Stimulated activated CD4-positive, alpha-beta T cell treated with anti-CD3 and anti-CD28 coated beads, Interleukin-1b, Interleukin-23, amount 100 ng/mL, for 4 hours (primary cell): ENCODE measurements around the gene CACNA1C.
"Not testable (repeated sequence)": the region's sequence is repeated elsewhere in the genome, so short reads cannot be mapped to it uniquely, and the experiment has no call there.

Experiments
- DNase-seq, 2 donors: peaks; one replicate each; pipeline ENCODE4 v3.0.0-alpha.2; 2020; ENCODE audit warnings: low read depth in 2 of 2

Gene CACNA1C

DNA sequence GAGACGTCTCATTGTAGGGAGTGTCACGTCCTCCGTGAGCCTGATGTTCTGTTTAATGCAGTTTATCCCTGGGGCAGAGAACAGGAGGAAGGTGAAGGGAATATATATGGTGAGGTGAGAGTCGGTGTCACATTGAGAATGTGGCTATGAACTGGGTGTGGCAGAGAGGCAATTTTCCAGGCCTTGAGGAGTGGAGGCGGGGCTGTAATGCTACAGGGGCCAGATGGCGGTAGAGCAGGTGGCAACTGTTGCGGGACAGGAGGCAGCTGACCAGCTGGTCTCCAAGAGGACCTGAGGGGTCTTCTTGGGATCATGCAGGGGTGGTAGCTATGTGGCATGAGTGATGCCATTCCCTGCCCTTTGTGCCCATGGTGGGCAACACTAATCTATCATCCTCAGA lies 59.6 kb downstream of the CACNA1C start:
- no peak for DNase-seq

DNA sequence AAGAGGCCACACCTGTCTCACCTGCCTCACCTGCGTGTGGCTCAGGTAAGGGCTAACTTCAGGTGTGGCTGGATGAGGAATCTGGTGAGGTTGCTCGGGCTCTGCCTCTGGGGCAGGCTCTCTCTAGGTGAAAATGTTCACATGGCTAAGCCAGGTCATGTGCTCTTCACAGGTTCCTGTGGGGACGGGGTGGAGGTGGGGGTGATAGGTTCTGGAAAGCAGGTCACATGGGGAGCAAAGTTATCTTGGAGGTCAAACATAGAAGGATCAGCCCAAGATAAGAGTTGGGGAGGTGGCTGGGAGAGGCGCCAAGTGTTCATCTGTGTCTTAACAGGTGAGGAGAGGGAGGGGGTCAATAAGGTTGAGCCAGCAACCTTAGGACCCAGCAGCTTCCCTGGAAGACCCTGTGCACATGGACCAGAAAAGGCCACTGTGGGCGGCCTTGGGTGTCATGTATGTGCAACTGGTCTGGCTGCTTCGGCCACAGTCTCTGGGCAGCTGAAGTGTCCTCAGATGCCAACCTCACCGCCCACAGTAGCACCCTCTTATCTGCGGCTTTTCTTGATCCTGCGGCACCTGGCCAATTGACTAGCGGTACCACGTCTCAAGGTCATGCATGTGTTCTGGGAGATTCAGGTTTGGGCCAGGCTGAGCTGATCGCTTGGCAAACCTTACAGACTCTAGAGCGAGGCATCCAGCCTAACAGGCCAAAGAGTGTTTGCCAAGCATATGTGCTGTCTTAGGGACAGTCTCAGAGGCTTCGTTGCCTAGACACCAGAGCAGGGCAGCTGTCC lies 60.5 kb downstream of the CACNA1C start:
- DNase-seq, result no peak

GRCh38 chr12:2114071-2114470 lies 61.3 kb downstream of the CACNA1C start:
- no peak for DNase-seq

- DNase-seq, result no peak
Measured at GRCh38 chr12:2115101-2115845, 62.5 kb downstream of the CACNA1C start.

DNA sequence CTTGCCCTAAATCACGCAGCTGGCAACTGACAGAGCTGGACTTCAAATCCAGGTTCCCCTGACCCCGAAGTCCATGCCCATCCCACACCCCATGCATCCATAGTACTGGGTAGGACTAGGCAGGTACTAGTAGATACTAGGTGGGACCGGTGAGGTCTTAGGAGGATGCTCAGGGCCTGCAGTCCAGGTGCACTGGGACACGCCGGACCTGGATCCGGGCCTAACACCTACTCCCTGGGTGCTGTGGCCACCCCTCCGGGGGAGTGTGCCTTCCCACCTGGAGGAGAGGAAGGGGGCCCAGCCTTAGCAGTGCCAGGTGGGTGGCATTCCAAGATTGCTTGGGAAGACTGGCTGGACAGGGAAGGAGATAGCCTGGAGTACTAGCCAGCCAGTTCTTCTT lies 64.8 kb downstream of the CACNA1C start:
- DNase-seq, result no peak

GRCh38 chr12:2118061-2118460 lies 65.3 kb downstream of the CACNA1C start:
- no peak for DNase-seq

GRCh38 chr12:2118481-2119255 lies 65.9 kb downstream of the CACNA1C start:
- DNase-seq, result no peak

GRCh38 chr12:2119266-2119665 lies 66.5 kb downstream of the CACNA1C start:
- DNase-seq, result no peak

DNA sequence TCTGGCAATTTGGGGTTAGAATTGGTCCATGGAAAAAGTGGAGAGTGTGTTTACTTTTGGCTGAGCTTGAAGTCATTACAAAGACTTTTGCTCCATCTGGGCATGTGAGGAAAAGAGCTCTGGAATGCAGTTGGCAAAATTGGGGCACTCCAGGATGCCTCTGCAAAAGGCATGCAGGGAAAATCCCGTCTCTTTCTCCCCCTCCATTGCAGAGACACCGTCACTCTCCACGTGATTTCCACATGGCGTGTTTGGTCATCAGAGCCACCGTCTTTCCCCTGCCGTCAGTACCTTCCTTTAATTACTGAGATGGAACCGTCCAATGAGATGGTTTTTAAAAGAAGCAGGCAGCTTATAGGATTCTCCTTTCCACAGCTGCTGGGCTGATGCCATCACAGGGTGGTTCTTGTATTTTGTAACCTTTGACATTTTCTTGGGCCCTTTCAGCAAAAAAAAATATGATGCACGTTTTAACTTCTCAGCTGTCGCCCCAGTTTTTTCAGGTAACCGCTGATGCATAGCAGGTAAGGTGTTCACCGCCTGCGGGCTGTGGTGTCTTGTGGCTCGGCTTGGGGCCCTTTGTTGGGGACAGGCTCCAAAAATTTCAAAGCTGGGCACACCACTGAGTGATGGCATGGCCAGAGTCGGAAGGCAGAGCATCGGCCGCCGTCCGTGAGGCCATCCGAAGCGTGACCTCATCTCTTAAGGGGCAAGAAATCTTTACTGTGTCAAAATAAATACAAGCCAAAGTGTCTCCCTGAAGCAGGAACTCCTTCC lies 68.4 kb downstream of the CACNA1C start:
- no peak for DNase-seq

GRCh38 chr12:2124466-2125023 lies 71.8 kb downstream of the CACNA1C start:
- DNase-seq, result no peak

DNA sequence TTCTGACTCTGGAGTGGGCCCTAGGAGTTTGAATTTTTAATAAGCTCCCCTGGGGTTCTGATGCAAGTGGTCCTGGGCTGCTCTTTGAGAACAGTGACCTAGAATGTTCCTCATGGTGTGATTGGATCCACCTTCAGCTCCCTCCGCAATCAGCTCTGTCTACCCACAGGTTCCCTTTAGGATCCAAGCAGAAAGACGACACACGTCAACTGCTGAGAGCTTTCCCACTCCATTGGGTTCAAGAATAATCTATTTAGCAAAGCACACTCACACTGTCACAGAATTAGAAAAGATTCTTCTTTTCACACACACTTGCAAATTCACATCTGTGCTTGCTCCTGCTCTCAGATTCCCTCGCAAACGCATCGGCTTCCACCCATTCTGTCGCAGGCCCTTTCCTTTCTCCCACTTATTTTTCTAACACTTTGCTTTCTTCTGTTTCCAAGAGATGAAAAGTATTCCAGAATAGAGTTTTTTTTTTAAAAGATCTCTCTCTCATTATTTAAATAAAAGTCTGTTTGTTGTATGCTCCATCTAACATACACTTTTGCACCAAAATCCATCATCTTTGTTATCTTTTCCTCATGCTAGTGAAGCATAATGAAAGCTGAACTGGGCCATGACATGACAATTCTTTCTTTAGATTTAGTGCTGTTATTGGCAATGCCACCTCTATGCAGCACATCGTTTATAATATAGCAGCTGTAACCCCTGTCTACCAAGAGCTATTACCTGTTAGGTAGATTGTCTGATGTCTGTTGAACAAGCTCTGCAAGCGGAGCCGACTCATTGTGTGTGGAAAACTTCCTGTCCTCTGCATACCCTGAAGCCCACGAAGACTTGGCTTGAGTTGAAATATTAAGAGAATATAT lies 73.1 kb downstream of the CACNA1C start:
- no peak for DNase-seq

- DNase-seq, result no peak
Measured at GRCh38 chr12:2126676-2127406, 74.1 kb downstream of the CACNA1C start.

DNA sequence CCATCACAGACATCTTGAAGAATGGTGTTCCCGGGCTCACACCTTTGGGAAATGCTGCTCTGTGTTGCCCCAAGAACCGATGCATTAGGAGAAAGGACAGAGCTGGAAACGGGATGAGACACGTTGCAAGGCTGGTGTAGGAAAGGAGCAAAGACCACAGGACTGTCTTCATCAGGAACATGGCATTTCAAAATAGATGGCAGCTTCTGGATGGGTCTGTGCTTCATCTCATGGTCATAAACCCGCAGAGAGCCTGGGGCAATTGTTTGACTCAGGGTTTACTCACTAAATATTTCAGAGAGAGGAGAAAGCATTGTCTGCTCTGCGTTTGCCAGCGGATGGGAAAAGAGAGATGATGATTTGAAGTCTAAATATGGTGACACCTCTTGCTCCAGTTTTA lies 76.3 kb downstream of the CACNA1C start:
- DNase-seq, result no peak

DNA sequence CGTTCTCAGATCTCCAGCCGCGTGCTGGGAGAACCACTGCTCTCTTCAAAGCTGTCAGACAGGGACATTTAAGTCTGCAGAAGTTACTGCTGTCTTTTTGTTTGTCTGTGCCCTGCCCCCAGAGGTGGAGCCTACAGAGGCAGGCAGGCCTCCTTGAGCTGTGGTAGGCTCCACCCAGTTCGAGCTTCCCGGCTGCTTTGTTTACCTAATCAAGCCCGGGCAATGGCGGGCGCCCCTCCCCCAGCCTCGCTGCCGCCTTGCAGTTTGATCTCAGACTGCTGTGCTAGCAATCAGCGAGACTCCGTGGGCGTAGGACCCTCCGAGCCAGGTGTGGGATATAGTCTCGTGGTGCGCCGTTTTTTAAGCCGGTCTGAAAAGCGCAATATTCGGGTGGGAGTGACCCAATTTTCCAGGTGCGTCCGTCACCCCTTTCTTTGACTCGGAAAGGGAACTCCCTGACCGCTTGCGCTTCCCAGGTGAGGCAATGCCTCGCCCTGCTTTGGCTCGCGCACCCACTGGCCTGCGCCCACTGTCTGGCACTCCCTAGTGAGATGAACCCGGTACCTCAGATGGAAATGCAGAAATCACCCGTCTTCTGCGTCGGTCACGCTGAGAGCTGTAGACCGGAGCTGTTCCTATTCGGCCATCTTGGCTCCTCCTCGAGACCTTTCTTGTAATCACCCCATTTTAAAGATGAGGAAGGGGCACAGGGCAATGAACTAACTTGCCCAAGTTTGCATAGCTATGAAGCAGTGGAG lies 83.1 kb downstream of the CACNA1C start:
- not testable (repeated sequence) for DNase-seq

DNA sequence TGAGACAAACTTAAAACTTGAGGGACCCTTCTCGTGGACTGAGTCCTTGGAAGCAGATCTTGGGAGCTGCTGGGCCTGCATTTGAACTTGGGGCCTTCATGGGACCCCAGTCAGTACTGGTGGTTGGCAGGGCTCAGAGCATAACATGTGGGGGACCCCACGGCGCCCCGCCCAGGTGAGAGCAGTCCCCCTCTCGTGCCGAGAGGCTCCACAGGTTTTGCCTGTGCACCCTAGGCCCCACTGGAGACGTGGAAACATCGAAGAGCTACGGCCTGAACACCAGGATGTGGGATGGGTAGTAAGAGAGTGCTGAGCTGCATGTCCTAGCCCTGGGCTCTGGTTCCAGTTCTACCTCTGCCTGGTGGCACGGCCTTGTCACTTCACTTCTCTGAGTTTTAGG lies 84.1 kb downstream of the CACNA1C start:
- DNase-seq, result no peak

- DNase-seq, result no peak
Measured at GRCh38 chr12:2137711-2138110, 84.9 kb downstream of the CACNA1C start.

- DNase-seq, result no peak
Measured at GRCh38 chr12:2138294-2138693, 85.5 kb downstream of the CACNA1C start.

- DNase-seq, result no peak
Measured at GRCh38 chr12:2138871-2139308, 86.1 kb downstream of the CACNA1C start.

DNA sequence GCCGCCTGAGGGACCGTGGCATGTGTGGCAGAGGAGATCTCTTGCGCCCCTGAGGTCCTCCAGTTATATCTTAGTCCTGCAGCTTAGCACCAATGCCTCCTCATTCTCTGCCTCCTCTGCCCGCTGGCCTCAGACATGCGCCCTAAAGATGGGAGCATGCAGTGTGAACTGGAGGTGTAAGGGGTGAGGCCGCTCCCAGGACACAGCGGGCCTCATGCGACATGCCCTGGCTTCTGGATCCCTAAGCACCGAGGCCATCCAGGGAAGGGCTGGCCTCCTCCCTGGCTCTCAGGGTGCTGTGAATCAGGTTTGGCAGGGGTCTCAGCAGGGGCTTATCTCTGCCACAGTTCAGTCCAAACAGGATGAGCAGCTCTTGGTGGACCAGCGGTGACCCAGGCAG lies 86.9 kb downstream of the CACNA1C start:
- DNase-seq, result no peak
